DOHH2 (cell line): ENCODE measurements around the gene LENG1.

Source experiments
- H3F3A ChIP-seq: fragments of 200-600 bp; sonication (generic), shearing (Covaris generic); 2 replicates; pipeline ENCODE4 v1.6.0; 2016; ENCODE audit warnings: antibody characterized with exemption, mild to moderate bottlenecking; ENCODE audit not compliant: control insufficient read depth, insufficient read depth
- H3K27ac ChIP-seq: fragments of 200-600 bp; sonication (generic); 2 replicates; pipeline ENCODE4 v1.5.1; 2014; ENCODE audit warnings: low read depth, mild to moderate bottlenecking, low read length, moderate library complexity
- H3K27me3 ChIP-seq: fragments of 200-600 bp; sonication (generic); 2 replicates; pipeline ENCODE4 v1.6.1; 2014; ENCODE audit warnings: mild to moderate bottlenecking, low read length, mixed read lengths; ENCODE audit not compliant: control insufficient read depth
- H3K36me3 ChIP-seq: fragments of 200-600 bp; sonication (generic); 2 replicates; pipeline ENCODE4 v1.6.1; 2014; ENCODE audit warnings: mild to moderate bottlenecking, low read length, moderate library complexity, mixed read lengths; ENCODE audit not compliant: control insufficient read depth
- H3K4me1 ChIP-seq: fragments of 200-600 bp; sonication (generic); 2 replicates; pipeline ENCODE4 v1.6.1; 2014; ENCODE audit warnings: mild to moderate bottlenecking, low read length, mixed read lengths; ENCODE audit not compliant: control insufficient read depth
- H3K4me2 ChIP-seq: fragments of 200-600 bp; sonication (generic); 2 replicates; pipeline ENCODE4 v1.6.0; 2014; ENCODE audit warnings: mild to moderate bottlenecking, low read length, moderate library complexity
- H3K4me3 ChIP-seq: fragments of 200-600 bp; sonication (generic); 2 replicates; pipeline ENCODE4 v1.5.1; 2014; ENCODE audit warnings: mild to moderate bottlenecking, low read length, mixed read lengths
- H3K79me2 ChIP-seq: fragments of 200-600 bp; sonication (generic); 2 replicates; pipeline ENCODE4 v1.6.1; 2014; ENCODE audit warnings: mild to moderate bottlenecking, low read length, mixed read lengths; ENCODE audit not compliant: control insufficient read depth
- H3K9me2 ChIP-seq: fragments of 200-600 bp; sonication (generic); replicated peaks from 2 replicates; pipeline ENCODE4 v1.6.1; 2014; ENCODE audit warnings: mild to moderate bottlenecking, low read length, mixed read lengths; ENCODE audit not compliant: control insufficient read depth
- H3K9me3 ChIP-seq: fragments of 200-600 bp; sonication (generic); 2 replicates; pipeline ENCODE4 v1.6.1; 2014; ENCODE audit warnings: antibody characterized with exemption, low read length, mixed read lengths; ENCODE audit not compliant: control insufficient read depth, insufficient read depth
- H4K20me1 ChIP-seq: fragments of 200-600 bp; sonication (generic); 2 replicates; pipeline ENCODE4 v1.6.0; 2014; ENCODE audit warnings: low read depth, mild to moderate bottlenecking, antibody characterized with exemption, low read length, moderate library complexity; ENCODE audit not compliant: control insufficient read depth, insufficient read depth
- EZH2phosphoT487 ChIP-seq: fragments of 200-600 bp; sonication (generic); IDR thresholded peaks from 2 replicates; pipeline ENCODE4 v1.6.1; 2017; ENCODE audit warnings: borderline replicate concordance, mild to moderate bottlenecking, antibody characterized with exemption, low read length, moderate library complexity, mixed read lengths
- TF ChIP-seq, protein P1 (sequence below): fragments of 200-600 bp; sonication (generic); IDR thresholded peaks from one replicate; pipeline ENCODE4 v1.5.1; 2014; ENCODE audit warnings: antibody characterized with exemption, mild to moderate bottlenecking, low read depth, low read length; ENCODE audit not compliant: poor library complexity, severe bottlenecking

LENG1 gene

DNA sequence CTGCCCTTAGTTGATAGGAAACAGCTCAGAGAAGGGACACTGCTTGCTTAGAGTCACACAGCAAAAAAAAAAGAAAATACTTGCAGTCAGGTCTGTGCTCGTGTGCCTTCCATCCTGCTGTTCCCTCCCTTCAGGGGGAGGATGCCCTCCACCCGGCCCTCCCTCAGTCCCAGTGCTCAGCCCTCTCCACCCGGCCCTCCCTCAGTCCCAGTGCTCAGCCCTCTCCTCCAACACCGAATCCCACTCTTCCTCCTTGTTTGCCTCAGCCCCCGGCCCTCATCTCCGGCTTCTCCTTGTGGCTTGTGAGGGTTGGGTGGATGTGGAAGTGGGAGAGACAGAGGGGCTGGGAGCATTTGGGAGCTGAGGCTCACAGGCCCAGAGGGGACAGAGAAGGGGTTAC lies 49.9 kb downstream of the LENG1 start:
- no peaks in the 10 kb centered on the region for H4K20me1 ChIP-seq
- peaks cover 58% of the 10 kb centered on the region for H3K36me3 ChIP-seq
- H3K27ac ChIP-seq, result no peak overlapping the region

DNA sequence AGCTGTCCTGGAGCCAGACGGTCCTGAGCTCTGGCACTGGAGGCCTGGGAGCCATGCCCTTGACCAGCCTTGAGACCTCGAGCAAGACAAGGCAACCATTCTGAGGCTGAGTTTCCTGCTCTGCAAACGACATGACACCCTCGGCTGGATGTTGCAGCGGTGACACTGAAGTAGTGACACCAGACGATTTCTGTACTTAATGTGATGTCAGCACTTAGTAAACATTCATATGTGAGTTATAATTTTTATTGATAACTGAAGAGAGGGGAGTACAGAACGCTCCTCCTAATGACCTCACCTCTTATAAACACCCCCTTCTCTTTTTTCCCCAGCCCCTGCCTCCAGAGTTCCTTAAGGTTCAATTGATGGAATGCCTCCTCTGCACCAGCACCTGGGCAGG lies 51.0 kb downstream of the LENG1 start:
- peaks cover 61% of the 10 kb centered on the region for H3K36me3 ChIP-seq
- peaks cover 32% of the 10 kb centered on the region for H3K79me2 ChIP-seq

More for the DNA sequence above, 49.9 kb downstream of the LENG1 start:
- Histone ChIP-seq H3K4me1 (peaks cover 5% of the 10 kb centered on the region; the same call in 1 of the 2 replicates), H3K9me2 (no peaks in the 10 kb centered on the region), H3K4me3 (no peak overlapping the region), H3F3A (no peaks in the 10 kb centered on the region), H3K27me3 (no peaks in the 10 kb centered on the region), H3K9me3 (no peaks in the 10 kb centered on the region), H3K4me2 (no peak overlapping the region), H3K79me2 (peaks cover 32% of the 10 kb centered on the region)
- TF ChIP-seq, protein P1, sequence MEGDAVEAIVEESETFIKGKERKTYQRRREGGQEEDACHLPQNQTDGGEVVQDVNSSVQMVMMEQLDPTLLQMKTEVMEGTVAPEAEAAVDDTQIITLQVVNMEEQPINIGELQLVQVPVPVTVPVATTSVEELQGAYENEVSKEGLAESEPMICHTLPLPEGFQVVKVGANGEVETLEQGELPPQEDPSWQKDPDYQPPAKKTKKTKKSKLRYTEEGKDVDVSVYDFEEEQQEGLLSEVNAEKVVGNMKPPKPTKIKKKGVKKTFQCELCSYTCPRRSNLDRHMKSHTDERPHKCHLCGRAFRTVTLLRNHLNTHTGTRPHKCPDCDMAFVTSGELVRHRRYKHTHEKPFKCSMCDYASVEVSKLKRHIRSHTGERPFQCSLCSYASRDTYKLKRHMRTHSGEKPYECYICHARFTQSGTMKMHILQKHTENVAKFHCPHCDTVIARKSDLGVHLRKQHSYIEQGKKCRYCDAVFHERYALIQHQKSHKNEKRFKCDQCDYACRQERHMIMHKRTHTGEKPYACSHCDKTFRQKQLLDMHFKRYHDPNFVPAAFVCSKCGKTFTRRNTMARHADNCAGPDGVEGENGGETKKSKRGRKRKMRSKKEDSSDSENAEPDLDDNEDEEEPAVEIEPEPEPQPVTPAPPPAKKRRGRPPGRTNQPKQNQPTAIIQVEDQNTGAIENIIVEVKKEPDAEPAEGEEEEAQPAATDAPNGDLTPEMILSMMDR, result no peak

DNA sequence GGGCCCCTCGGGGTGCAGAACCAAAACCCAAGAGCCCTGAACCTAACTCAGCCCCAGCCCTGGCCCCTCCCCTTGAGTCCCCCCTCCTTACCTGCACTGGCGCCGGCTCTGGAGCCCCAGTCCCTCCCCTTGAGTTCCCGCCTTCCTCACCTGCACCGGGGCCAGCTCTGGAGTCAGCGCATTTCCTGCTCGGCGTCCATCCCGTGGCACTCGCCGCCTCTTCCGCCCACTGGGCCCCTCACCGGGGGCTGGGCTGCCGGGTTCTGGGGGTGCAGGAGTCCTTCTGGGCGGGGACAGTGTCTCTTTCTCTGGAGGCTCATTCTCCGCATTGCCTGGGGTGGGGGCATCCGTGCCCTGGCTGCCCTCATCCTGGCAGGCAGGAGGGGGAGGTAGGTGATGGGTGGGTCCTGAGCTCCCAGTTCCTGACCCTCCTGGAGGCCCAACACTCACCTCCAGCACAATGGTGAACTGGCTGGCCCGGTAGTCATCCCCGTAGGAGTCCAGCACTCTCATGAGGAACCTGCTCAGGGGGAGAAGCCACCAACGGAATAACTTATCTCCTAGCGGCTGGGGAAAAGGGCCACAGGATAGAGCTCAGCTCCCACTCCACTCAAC lies 51.5 kb downstream of the LENG1 start:
- H3K27ac ChIP-seq, result no peak overlapping the region
- peaks cover 32% of the 10 kb centered on the region for H3K79me2 ChIP-seq
- no peaks in the 10 kb centered on the region for H4K20me1 ChIP-seq
- no peaks in the 10 kb centered on the region for H3F3A ChIP-seq
- H3K9me3 ChIP-seq, result no peaks in the 10 kb centered on the region
- no peak overlapping the region for H3K4me2 ChIP-seq
- TF ChIP-seq, protein P1, result no peak
- TF ChIP-seq EZH2phosphoT487, result no peak
- no peak overlapping the region for H3K4me3 ChIP-seq
- no peaks in the 10 kb centered on the region for H3K27me3 ChIP-seq
- no peaks in the 10 kb centered on the region for H3K9me2 ChIP-seq
- H3K4me1 ChIP-seq, result peaks cover 9% of the 10 kb centered on the region; the same call in 1 of the 2 replicates
- H3K36me3 ChIP-seq, result peaks cover 57% of the 10 kb centered on the region

More for the DNA sequence above, 51.0 kb downstream of the LENG1 start:
- Histone ChIP-seq H3K4me3 (no peak overlapping the region), H3K9me2 (no peaks in the 10 kb centered on the region), H3K9me3 (no peaks in the 10 kb centered on the region), H3K27ac (no peak overlapping the region), H3F3A (no peaks in the 10 kb centered on the region), H4K20me1 (no peaks in the 10 kb centered on the region), H3K27me3 (no peaks in the 10 kb centered on the region), H3K4me1 (peaks cover 9% of the 10 kb centered on the region; the same call in 1 of the 2 replicates), H3K4me2 (no peak overlapping the region)
- TF ChIP-seq, protein P1, result no peak
- TF ChIP-seq EZH2phosphoT487, result no peak
